HEK293 (cell line): ENCODE results near the gene ATP2A3.

Experiments used
- CTCF ChIP-seq: fragments of 450-650 bp; formaldehyde crosslinking; IDR thresholded peaks from 2 replicates; pipeline ENCODE4 v1.5.1; 2016; ENCODE audit warnings: missing biosample characterization, missing genetic modification characterization
- YY1 ChIP-seq: fragments of 450-650 bp; formaldehyde crosslinking; IDR thresholded peaks from 2 replicates; pipeline ENCODE4 v1.5.1; 2018; ENCODE audit warnings: missing biosample characterization, missing genetic modification characterization
- ZBTB21 ChIP-seq: fragments of 450-650 bp; formaldehyde crosslinking; IDR thresholded peaks from 2 replicates; pipeline ENCODE4 v1.5.1; 2017; ENCODE audit warnings: missing biosample characterization, missing genetic modification characterization
- ZEB2 ChIP-seq: fragments of 450-650 bp; formaldehyde crosslinking; IDR thresholded peaks from 2 replicates; pipeline ENCODE4 v1.5.1; 2016; ENCODE audit warnings: missing biosample characterization, missing genetic modification characterization
- ZNF324 ChIP-seq: fragments of 450-650 bp; formaldehyde crosslinking; IDR thresholded peaks from 2 replicates; pipeline ENCODE4 v1.5.1; 2016; ENCODE audit warnings: missing biosample characterization, missing genetic modification characterization
- ZNF792 ChIP-seq: fragments of 450-650 bp; formaldehyde crosslinking; IDR thresholded peaks from 2 replicates; pipeline ENCODE4 v1.5.1; 2016; ENCODE audit warnings: missing biosample characterization, missing genetic modification characterization

GRCh38 chr17:3884188-3884587, 80.0 kb downstream of the ATP2A3 start:
- TF ChIP-seq ZNF792 (tag by site-specific recombination) = no peak
- TF ChIP-seq CTCF = no peak
- TF ChIP-seq ZNF324 (tag by site-specific recombination) = no peak
- no peak for TF ChIP-seq YY1 (tag by site-specific recombination)
- TF ChIP-seq ZBTB21 (tag by site-specific recombination) = no peak
- TF ChIP-seq ZEB2 (tag by site-specific recombination) = no peak
